ENCODE measurements around the gene SLC39A9. TPM values are rescaled to one million over a fixed set of nuclear protein-coding genes. Genes with fewer than 3 reads are reported as not detected.

SLC39A9 gene
- total RNA-seq, 1 experiment from 2014 or later: 39.8 TPM

DNA sequence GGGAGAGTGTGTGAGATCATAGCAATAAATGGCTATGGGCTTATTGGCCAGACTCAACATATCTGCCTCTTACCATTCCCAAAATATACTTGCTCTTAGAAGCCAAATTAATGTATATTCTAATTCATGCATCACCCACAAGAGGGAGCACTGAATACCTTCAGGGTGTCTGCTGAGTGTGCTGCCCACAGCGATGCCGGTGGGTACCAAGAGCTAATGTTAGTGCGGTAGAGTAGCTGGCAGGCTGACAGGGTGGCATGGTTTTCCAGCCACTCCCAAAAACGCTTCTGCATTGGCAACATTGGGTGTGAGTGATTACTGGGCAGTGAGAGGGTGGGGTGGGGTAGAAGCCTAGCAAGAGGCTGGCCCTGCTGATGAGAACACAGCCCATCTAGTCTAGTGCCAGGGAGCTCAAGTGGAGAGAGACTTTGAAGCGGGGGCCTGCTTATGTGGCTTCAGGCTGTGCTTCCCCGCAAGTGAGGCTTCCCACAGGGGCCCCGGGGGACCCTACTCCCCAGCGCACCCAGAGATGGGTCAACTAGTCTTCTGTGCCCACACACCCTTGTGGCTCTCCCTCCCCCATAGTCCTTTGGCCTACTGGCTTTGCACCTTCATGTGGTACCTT is 76.8 kb downstream of the SLC39A9 start:
- Mint-ChIP-seq H3K4me3 (no peak overlapping the region), H3K27me3 (ENCODE audit: low read depth) (peaks cover 22% of the 10 kb centered on the region), H3K36me3 (ENCODE audit: insufficient read depth in 1 of 3, low read depth in 3 of 3) (peaks cover 0 to 9% (median 6%) of the 10 kb centered on the region in 3 experiments; a peak in 4 of 7 replicates), H3K27ac (no peak overlapping the region), H3K4me1 (0 out of 4 replicates have a peak, but pooled peaks cover 0 to 5% of the 10 kb centered on the region in 2 experiments), H3K9me3 (peaks cover 3 to 5% of the 10 kb centered on the region in 2 experiments; a peak in 3 of 5 replicates)
- no peak overlapping the region for H3K4ac ChIP-seq (ENCODE audit: low read depth, low read length)
- H3K79me1 ChIP-seq (ENCODE audit: insufficient read depth, low read depth, low read length, poor library complexity, severe bottlenecking): no peaks in the 10 kb centered on the region
- no peak overlapping the region for H3K18ac ChIP-seq (ENCODE audit: insufficient read length, low read depth, low read length)
- TF ChIP-seq, protein P1, sequence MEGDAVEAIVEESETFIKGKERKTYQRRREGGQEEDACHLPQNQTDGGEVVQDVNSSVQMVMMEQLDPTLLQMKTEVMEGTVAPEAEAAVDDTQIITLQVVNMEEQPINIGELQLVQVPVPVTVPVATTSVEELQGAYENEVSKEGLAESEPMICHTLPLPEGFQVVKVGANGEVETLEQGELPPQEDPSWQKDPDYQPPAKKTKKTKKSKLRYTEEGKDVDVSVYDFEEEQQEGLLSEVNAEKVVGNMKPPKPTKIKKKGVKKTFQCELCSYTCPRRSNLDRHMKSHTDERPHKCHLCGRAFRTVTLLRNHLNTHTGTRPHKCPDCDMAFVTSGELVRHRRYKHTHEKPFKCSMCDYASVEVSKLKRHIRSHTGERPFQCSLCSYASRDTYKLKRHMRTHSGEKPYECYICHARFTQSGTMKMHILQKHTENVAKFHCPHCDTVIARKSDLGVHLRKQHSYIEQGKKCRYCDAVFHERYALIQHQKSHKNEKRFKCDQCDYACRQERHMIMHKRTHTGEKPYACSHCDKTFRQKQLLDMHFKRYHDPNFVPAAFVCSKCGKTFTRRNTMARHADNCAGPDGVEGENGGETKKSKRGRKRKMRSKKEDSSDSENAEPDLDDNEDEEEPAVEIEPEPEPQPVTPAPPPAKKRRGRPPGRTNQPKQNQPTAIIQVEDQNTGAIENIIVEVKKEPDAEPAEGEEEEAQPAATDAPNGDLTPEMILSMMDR (conservative IDR thresholded peaks at IDR 0.05): peak; percentile 65
- H3K23me2 ChIP-seq (ENCODE audit: insufficient read length, low read depth, low read length, poor library complexity, severe bottlenecking): no peaks in the 10 kb centered on the region
- no peak overlapping the region for H2BK5ac ChIP-seq (ENCODE audit: insufficient read length, low read length)
- H4K20me1 ChIP-seq (ENCODE audit: control insufficient read depth, insufficient read depth, insufficient read length): no peaks in the 10 kb centered on the region
- DNase-seq: no peak
- H3K79me2 ChIP-seq (ENCODE audit: insufficient read depth, low read length): no peaks in the 10 kb centered on the region
- no peak overlapping the region for H2BK12ac ChIP-seq (ENCODE audit: insufficient read length, low read depth, low read length)
- H3K14ac ChIP-seq (ENCODE audit: insufficient read depth, low read length): no peak overlapping the region
- H2AK5ac ChIP-seq (ENCODE audit: insufficient read length, low read length): no peak overlapping the region
- no peaks in the 10 kb centered on the region for H3K4me1 ChIP-seq (ENCODE audit: insufficient read depth, low read length)
- no peaks in the 10 kb centered on the region for H3K27me3 ChIP-seq (ENCODE audit: insufficient read depth, low read length)
- H3K9me3 ChIP-seq (ENCODE audit: control insufficient read depth, low read depth, low read length): no peaks in the 10 kb centered on the region
- H3K56ac ChIP-seq (ENCODE audit: insufficient read length, low read depth, low read length): no peak overlapping the region
- H3K27ac ChIP-seq (ENCODE audit: insufficient read length, low read depth, low read length): no peak overlapping the region
- no peak overlapping the region for H4K8ac ChIP-seq (replicated peaks; ENCODE audit: insufficient read length, low read depth, low read length)
- H4K5ac ChIP-seq (ENCODE audit: insufficient read length, low read depth, low read length): no peak overlapping the region
- H4K91ac ChIP-seq (ENCODE audit: insufficient read length, low read depth, low read length): no peak overlapping the region
- H3K9ac ChIP-seq (ENCODE audit: extremely low read depth, insufficient read length, low read length): no peak overlapping the region
- no peak overlapping the region for H2BK15ac ChIP-seq (ENCODE audit: low read depth, low read length)
- H2BK120ac ChIP-seq (ENCODE audit: low read depth, low read length, poor library complexity, severe bottlenecking): no peak overlapping the region
- H2BK20ac ChIP-seq (ENCODE audit: low read depth, low read length, poor library complexity, severe bottlenecking): no peak overlapping the region
- no peak overlapping the region for H3T11ph ChIP-seq (ENCODE audit: low read length)
- no peak overlapping the region for H3K23ac ChIP-seq (ENCODE audit: insufficient read length, low read depth, low read length)
- no peak overlapping the region for H2AFZ ChIP-seq (ENCODE audit: low read length)
- no CpG with 5 or more reads among the region's 8 CpGs for WGBS (ENCODE audit: extremely low coverage, insufficient read length, low lambda C conversion rate)
- no peak overlapping the region for H3K4me2 ChIP-seq (ENCODE audit: insufficient read depth, insufficient read length, low read length)
